Measurements from ENCODE around the gene LHFPL3. TPM values are rescaled to one million over a fixed set of nuclear protein-coding genes. Genes with fewer than 3 reads are reported as not detected.
"Not testable (repeated sequence)": the region's sequence is repeated elsewhere in the genome, so short reads cannot be mapped to it uniquely, and the experiment has no call there.

The LHFPL3 gene
- polyA plus RNA-seq, 6 donors from 2014 or later = not detected

DNA sequence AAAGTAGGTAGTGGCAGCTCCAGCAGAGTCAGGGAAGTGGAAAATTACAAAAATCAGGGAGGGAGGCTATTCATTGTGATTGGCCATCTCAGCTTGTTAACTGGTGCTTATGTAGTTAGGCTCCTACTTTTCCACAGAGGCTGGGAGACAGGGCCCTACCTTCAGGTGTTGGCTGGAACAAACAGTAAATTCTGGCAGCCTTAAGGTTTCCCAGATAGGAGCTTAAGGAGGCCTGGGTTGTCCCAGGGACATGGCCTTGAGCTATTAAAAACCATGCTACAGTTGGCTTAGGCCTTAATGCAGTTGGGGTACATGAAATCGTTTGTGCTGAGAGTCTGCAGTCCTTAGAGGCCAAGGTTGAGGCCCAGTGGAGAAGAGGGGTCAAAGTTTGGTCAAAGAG, 324.5 kb downstream of the LHFPL3 start:
- Mint-ChIP-seq H3K4me1 (no peaks in the 10 kb centered on the region), H3K36me3 (no peaks in the 10 kb centered on the region), H3K27me3 (peaks cover 8 to 25% (median 21%) of the 10 kb centered on the region in 3 donors), H3K9me3 (peaks cover 0 to 2% (median 0%) of the 10 kb centered on the region in 7 donors), H3K27ac (no peak overlapping the region), H3K4me3 (no peak overlapping the region)
- DNase-seq (no peak), ATAC-seq (ENCODE audit: low read depth in 2 of 2) (no peak)

GRCh38 chr7:104653825-104654401, 325.5 kb downstream of the LHFPL3 start:
- Mint-ChIP-seq H3K4me3 (no peak overlapping the region), H3K27me3 (peaks cover 4 to 21% (median 17%) of the 10 kb centered on the region in 3 donors), H3K9me3 (peaks cover 0 to under 1% (median 0%) of the 10 kb centered on the region in 7 donors), H3K36me3 (no peaks in the 10 kb centered on the region), H3K4me1 (no peaks in the 10 kb centered on the region), H3K27ac (no peak overlapping the region)
- no peak for ATAC-seq (ENCODE audit: low read depth in 2 of 2)
- no peak for DNase-seq

- H3K4me3 Mint-ChIP-seq = no peak overlapping the region
- ATAC-seq (ENCODE audit: low read depth in 2 of 2) = no peak
Observed at GRCh38 chr7:104655592-104655991, 327.2 kb downstream of the LHFPL3 start.

GRCh38 chr7:104656467-104656866, 328.1 kb downstream of the LHFPL3 start:
- Mint-ChIP-seq H3K27me3 (peaks cover 0 to 18% (median 4%) of the 10 kb centered on the region in 3 donors), H3K4me3 (peak overlapping the region in 1 of 8 donors; percentile 36), H3K36me3 (no peaks in the 10 kb centered on the region), H3K27ac (no peak overlapping the region), H3K4me1 (no peaks in the 10 kb centered on the region), H3K9me3 (no peaks in the 10 kb centered on the region)
- DNase-seq (no peak), ATAC-seq (ENCODE audit: low read depth in 2 of 2) (no peak)

More at GRCh38 chr7:104655592-104655991, 327.2 kb downstream of the LHFPL3 start:
- H3K4me1 Mint-ChIP-seq = no peaks in the 10 kb centered on the region
- peaks cover 0 to 20% (median 4%) of the 10 kb centered on the region in 3 donors for H3K27me3 Mint-ChIP-seq
- no peaks in the 10 kb centered on the region for H3K36me3 Mint-ChIP-seq
- H3K27ac Mint-ChIP-seq = no peak overlapping the region
- no peak for DNase-seq
- no peaks in the 10 kb centered on the region for H3K9me3 Mint-ChIP-seq

- Mint-ChIP-seq H3K36me3 (no peaks in the 10 kb centered on the region), H3K27ac (no peak overlapping the region), H3K4me3 (no peak overlapping the region), H3K27me3 (peaks cover 0 to 18% (median 0%) of the 10 kb centered on the region in 3 donors), H3K4me1 (no peaks in the 10 kb centered on the region), H3K9me3 (no peaks in the 10 kb centered on the region)
- ATAC-seq (ENCODE audit: low read depth in 2 of 2) (no peak), DNase-seq (no peak)
Observed at GRCh38 chr7:104657134-104657533, 328.7 kb downstream of the LHFPL3 start.

DNA sequence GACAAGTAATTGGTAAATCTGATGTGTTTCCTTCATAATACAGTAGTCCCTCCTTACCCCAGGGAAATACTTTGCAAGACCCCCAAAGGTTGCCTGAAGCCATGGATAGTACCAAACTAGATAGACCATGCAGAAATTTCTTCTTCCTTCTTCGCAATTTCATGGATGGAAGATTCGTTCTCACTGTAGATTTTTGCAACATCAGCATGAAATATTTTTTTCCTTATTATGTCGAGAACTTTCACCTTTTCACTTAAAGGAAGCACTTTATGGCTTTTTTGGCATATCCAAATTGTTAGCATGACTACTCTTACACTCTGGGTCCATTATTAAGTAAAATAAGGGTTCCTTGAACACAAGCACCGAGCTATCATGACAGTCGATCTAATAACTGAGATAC, 333.2 kb downstream of the LHFPL3 start:
- ATAC-seq (ENCODE audit: low read depth in 2 of 2) = no peak
- no peak for DNase-seq
- Mint-ChIP-seq H3K36me3 (no peaks in the 10 kb centered on the region), H3K27me3 (peaks cover 0 to 17% (median 5%) of the 10 kb centered on the region in 3 donors), H3K27ac (no peak overlapping the region), H3K4me1 (no peaks in the 10 kb centered on the region), H3K9me3 (no peaks in the 10 kb centered on the region), H3K4me3 (no peak overlapping the region)

DNA sequence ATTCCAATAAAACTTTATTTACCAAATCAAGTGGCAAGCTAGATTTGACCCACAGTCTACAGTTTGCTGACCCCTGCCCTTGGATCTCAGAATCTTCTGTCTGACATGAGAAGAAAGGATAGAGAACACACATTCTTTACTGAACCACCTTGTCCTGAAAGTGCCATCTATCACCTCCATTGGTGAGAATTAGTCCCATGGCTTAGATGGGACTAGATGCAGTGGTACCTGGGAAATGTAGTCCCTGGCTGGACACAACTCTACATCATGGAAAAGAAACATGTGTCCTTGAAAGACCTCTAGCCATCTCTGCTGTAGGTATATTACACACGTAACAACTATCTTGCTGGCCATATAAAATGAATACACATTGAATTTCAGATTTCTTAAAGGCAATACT, 336.2 kb downstream of the LHFPL3 start:
- DNase-seq (no peak), ATAC-seq (ENCODE audit: low read depth in 2 of 2) (no peak)
- H3K4me1 Mint-ChIP-seq = no peaks in the 10 kb centered on the region
- no peaks in the 10 kb centered on the region for H3K36me3 Mint-ChIP-seq
- no peak overlapping the region for H3K27ac Mint-ChIP-seq
- no peak overlapping the region for H3K4me3 Mint-ChIP-seq
- H3K9me3 Mint-ChIP-seq = peaks cover 0 to 9% (median 0%) of the 10 kb centered on the region in 7 donors
- peaks cover 0 to 11% (median 5%) of the 10 kb centered on the region in 3 donors for H3K27me3 Mint-ChIP-seq

- no peak overlapping the region for H3K4me3 Mint-ChIP-seq
- no peaks in the 10 kb centered on the region for H3K36me3 Mint-ChIP-seq
- DNase-seq (no peak), ATAC-seq (ENCODE audit: low read depth in 2 of 2) (no peak)
- H3K27me3 Mint-ChIP-seq = peaks cover 8 to 31% (median 23%) of the 10 kb centered on the region in 3 donors
- H3K27ac Mint-ChIP-seq = no peak overlapping the region
- H3K9me3 Mint-ChIP-seq = peaks cover 0 to under 1% (median 0%) of the 10 kb centered on the region in 7 donors
- no peaks in the 10 kb centered on the region for H3K4me1 Mint-ChIP-seq
Observed at GRCh38 chr7:104677587-104677986, 349.2 kb downstream of the LHFPL3 start.

DNA sequence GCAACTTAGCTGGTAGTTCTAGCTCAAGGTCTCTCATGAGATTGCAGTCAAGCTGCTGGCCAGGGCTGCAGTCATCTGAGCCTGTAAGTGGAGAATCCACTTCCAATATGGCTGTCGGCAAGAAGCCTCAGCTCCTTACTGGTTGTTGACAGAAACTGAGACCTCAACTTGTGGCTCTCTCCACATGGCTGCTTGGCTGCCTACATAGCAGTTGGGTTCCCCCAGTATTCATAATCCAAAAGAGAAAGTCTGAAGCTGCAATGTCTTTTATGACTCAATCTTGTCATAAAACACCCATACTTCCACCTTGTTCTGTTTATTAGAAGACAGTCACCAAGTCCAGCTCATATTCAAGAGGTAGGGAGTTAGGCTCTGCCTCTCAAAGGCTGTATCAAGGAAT, 350.7 kb downstream of the LHFPL3 start:
- no peaks in the 10 kb centered on the region for H3K36me3 Mint-ChIP-seq
- DNase-seq (no peak), ATAC-seq (ENCODE audit: low read depth in 2 of 2) (no peak)
- no peaks in the 10 kb centered on the region for H3K4me1 Mint-ChIP-seq
- H3K4me3 Mint-ChIP-seq = peak overlapping the region in 1 of 8 donors; percentile 2
- no peaks in the 10 kb centered on the region for H3K9me3 Mint-ChIP-seq
- H3K27me3 Mint-ChIP-seq = peaks cover 8 to 17% (median 13%) of the 10 kb centered on the region in 3 donors
- H3K27ac Mint-ChIP-seq = no peak overlapping the region

GRCh38 chr7:104686286-104686685, 357.9 kb downstream of the LHFPL3 start:
- Mint-ChIP-seq H3K9me3 (peaks cover 0 to 5% (median 1%) of the 10 kb centered on the region in 7 donors), H3K27me3 (peaks cover 0 to 12% (median 3%) of the 10 kb centered on the region in 3 donors), H3K4me3 (no peak overlapping the region), H3K36me3 (no peaks in the 10 kb centered on the region), H3K4me1 (no peaks in the 10 kb centered on the region), H3K27ac (no peak overlapping the region)
- DNase-seq (no peak), ATAC-seq (ENCODE audit: low read depth in 2 of 2) (no peak)

DNA sequence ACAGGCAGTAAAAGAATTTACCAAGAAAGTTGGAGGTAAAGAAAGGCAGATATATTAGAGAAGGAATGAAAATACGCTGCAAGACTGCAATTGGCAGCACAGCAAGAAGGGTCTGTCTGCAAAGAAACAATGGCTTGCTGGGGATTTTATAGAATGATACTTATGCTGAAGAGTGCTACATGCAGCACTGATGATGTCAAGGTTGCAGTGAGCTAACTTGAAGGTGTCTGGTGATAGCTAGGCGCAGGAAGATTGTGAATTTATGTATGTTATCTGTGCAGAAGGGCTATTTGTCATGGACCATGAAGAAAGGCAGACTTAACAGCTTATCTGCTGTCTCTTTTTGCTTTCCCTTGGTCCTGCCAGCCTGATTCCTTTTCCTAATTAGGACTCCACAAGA, 366.3 kb downstream of the LHFPL3 start:
- H3K36me3 Mint-ChIP-seq = no peaks in the 10 kb centered on the region
- H3K4me3 Mint-ChIP-seq = no peak overlapping the region
- peaks cover 7 to 29% (median 14%) of the 10 kb centered on the region in 7 donors for H3K9me3 Mint-ChIP-seq
- ATAC-seq (ENCODE audit: low read depth in 2 of 2) (no peak), DNase-seq (no peak)
- H3K27ac Mint-ChIP-seq = no peak overlapping the region
- H3K4me1 Mint-ChIP-seq = no peaks in the 10 kb centered on the region
- peaks cover 0 to 9% (median 7%) of the 10 kb centered on the region in 3 donors for H3K27me3 Mint-ChIP-seq

- Mint-ChIP-seq H3K4me3 (no peak overlapping the region), H3K9me3 (peaks cover 9 to 29% (median 14%) of the 10 kb centered on the region in 7 donors), H3K4me1 (no peaks in the 10 kb centered on the region), H3K27ac (no peak overlapping the region), H3K36me3 (no peaks in the 10 kb centered on the region), H3K27me3 (peaks cover 0 to 9% (median 7%) of the 10 kb centered on the region in 3 donors)
- DNase-seq = no peak
- ATAC-seq (ENCODE audit: low read depth in 2 of 2) = no peak
Observed at GRCh38 chr7:104695563-104695962, 367.2 kb downstream of the LHFPL3 start.

DNA sequence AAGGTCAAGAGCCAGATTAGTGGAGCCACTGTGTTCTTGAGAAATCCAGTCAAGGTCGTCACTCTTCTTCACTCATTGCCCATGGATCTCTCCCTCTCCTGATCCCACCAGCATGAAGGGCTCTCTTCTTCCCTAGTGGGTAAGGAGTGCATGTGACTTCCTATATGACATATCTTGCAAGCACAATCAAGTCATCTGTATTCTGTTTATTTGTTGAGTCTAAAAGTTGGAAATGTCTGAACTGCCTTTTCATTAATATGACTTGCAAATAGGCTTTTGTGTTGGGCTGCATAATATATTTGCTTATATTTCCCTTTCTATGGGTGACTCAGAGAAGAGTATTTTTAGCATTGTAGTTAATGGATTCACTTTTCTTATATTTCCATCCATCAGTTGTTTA, 371.9 kb downstream of the LHFPL3 start:
- Mint-ChIP-seq H3K27me3 (peaks cover 0 to 9% (median 3%) of the 10 kb centered on the region in 3 donors), H3K27ac (no peak overlapping the region), H3K4me3 (no peak overlapping the region), H3K36me3 (no peaks in the 10 kb centered on the region), H3K9me3 (peaks cover 3 to 10% (median 6%) of the 10 kb centered on the region in 7 donors), H3K4me1 (no peaks in the 10 kb centered on the region)
- no peak for DNase-seq
- no peak for ATAC-seq (ENCODE audit: low read depth in 2 of 2)

DNA sequence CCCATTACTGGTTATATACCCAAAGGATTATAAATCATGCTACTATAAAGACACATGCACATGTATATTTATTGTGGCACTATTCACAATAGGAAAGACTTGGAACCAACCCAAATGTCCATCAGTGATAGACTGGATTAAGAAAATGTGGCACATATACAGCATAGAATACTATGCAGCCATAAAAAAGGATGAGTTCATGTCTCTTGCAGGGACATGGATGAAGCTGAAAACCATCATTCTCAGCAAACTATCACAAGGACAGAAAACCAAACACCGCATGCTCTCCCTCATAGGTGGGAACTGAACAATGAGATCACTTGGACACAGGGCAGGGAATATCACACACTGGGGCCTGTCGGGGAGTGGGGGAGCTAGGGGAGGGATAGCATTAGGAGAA, 392.6 kb downstream of the LHFPL3 start:
- DNase-seq; H3K27ac Mint-ChIP-seq; H3K4me1 Mint-ChIP-seq; H3K4me3 Mint-ChIP-seq; H3K36me3 Mint-ChIP-seq; H3K27me3 Mint-ChIP-seq; ATAC-seq (ENCODE audit: low read depth in 2 of 2): not testable (repeated sequence)
- H3K9me3 Mint-ChIP-seq = peaks cover 0 to 17% (median 3%) of the 10 kb centered on the region in 7 donors

Data from naive B cell (primary cell).